LoVo (cell line): Measurements from ENCODE around the gene ZNF805.
"Not testable (repeated sequence)": the region's sequence is repeated elsewhere in the genome, so short reads cannot be mapped to it uniquely, and the experiment has no call there.

Experiments used
- DNase-seq: peaks from one replicate; pipeline ENCODE4 v3.0.0-alpha.2; 2016; ENCODE audit warnings: low spot score

ZNF805 gene

DNA sequence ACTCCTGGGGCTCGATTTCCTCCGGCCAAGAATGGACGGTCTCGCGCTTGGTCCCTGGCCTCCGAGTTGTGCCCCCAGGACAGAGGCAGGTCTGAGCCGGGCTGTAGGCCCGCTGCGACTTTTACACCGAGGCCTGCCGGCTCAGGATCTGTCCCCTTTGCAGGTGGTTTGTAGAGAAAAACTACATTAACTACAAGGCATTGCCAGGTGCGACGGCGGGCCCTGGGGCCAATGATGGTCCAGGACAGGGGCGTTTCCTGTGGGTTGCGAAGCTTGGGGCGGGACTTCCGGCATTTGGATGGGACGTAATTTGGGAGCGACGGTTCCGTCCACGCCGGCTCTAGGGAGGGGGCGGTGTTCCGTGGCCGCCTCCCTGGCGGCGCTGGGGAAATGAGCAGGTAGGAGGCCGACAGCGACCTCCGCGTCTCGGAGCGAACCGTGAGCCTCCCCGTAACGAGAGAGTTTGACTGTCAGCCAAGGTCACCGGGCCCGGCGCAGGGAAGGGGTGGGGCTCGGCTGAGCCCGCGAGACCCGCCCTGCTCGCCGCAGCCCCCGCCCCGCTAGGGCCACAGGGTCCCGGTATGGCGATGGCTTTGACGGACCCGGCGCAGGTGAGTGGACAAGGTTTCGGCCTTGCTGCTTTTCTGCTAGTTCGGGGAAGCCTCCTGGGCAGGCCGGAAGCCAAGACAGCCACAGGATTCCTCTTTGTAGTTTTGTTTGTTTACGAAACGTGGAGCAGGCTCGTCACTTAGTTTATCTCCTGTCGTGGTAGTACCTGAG, at the start of gene ZNF805:
Gene ZNF805, plus strand, starts transcription at position 322 of the 780 bp plus-strand sequence. Its CDS starts 260 bp downstream, at position 582.
- peak; percentile 86 for DNase-seq

DNA sequence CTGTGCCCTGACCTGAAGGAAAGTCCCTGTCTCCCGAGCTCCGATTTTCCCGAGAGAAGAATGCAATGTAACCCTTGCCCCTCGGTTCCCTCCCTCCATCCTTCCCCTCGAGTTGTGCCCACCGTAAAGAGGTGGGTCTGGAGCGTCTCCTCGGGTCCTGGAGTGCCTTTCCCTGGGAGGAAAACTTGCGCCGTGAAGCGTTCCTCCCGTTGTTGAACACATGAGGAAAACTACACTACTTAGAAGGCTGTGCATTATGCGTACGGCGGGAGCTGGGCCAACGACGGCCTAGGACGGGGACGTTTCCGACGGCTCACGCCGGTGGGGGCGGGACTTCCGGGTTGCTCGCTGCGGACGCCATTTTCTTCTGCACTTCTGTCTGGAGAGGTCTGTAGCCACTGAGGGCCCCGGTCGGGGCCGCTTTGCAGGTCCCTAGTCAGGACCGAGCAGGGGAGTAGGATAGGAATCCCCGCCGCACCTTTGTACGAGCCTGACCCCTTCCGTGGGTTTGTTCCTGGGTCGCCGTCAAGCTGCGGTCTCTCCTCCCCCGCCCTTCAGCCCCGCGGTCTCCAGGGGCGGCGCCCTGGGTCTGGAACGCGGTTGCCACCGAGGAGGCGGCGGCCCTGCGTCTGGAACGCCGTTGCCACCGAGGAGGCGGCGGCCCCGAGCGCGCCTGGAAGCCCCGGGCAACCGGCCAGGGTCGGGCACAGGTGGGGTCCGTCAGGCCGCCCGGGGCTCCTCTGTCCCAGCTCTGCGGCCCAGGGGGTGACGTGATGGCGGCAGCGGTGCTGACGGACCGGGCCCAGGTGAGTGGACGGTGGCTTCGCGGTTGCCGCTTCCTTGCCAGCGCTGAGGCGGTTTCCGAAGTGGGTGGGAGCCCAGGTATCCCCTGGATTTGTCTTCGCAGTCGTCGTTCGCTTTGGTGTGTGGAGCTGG, 49.0 kb upstream of the ZNF805 start, which contains the start of gene ZNF264:
Gene ZNF264, plus strand, starts transcription at position 360 of the 936 bp plus-strand sequence. Its CDS starts 414 bp downstream, at position 774.
- DNase-seq, result no peak

DNA sequence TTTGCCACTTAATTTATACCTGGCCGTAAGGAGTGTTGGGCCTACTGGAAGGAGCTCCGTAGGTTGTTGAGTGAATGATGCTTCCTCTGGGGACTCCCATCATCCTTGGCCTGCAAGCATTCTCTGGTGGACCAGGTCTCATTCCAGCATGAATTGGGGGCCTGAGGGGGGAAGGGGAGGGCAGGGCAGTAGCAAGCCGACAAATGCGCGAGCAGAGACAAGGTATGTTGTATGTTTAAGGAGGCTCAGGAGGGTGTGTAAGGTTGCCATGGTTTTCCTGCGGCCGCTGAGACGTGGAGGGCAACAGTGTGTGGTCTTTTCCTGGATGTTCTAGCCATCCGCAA, 48.4 kb upstream of the ZNF805 start:
- no peak for DNase-seq

DNA sequence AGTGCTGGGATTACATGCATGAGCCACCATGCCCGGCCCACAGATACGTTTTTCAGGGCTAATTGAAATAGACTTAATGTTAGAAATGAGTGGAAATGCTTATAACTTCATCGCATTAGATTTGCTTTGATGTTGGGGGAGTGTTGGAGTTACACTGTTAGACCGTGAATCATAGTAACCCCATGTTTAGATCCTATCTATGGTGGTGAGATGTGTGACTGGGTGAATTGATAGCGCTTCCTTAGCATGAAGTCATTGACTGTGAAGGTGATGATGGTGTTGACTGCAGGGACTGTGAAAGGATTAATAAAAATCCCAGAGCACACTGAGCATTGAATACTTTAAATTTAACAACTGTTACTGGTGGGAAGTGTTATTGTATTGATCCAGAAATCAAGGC, 47.4 kb upstream of the ZNF805 start:
- no peak for DNase-seq

DNA sequence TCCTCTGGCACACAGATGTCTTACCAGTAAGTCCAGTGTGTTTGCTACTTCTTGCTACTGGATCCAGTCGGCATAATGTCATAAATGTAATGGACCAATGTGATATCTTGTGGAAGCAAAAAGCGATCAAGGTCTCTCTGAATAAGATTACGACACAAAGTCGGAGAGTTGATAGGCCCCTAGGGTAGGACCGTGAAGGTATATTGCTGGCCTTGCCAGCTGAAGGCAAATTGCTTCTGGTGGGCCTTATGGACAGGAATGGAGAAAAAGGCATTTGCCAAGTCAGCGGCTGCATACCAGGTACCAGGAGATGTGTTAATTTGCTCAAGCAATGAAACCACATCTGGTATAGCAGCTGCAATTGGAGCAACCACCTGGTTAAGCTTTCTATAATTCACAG, 42.6 kb upstream of the ZNF805 start:
- not testable (repeated sequence) for DNase-seq

DNA sequence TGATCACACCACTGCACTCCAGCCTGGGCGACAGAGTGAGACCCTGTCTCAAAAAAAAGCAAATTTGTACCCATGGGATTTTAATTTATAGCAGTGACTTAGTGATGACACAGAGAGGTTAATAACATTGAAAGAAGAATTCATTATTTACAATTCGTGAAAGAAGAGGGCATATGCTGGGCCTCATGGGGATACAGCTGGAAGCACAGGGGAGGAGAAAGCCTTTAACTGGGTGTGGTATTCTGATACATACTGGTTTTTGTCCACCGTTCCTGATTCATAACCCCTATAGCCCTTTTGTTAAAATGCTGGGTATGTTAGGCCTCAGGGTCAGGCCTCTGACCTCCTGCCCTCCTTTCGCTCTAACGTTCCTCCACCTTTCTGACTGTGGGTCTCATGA, 38.3 kb upstream of the ZNF805 start:
- DNase-seq, result no peak

DNA sequence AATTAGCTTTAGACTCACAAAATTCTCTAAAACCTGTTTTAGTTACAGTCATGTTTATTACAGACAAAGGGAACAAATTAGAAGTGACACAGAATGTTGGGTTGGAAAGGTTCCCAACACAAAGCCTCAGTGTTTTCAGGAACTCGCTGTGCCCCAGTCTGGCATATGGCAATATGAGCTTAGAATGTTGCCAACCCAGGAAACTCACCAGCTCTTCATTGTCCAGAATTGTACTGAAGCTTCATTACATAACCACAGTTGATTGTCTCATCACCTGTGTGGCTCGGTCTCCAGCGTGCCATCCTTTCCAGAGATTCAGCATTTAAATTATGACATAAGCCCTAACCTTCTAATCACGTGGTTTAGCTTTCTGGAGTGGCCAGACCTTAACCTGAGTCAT, 30.1 kb upstream of the ZNF805 start:
- DNase-seq, result no peak

DNA sequence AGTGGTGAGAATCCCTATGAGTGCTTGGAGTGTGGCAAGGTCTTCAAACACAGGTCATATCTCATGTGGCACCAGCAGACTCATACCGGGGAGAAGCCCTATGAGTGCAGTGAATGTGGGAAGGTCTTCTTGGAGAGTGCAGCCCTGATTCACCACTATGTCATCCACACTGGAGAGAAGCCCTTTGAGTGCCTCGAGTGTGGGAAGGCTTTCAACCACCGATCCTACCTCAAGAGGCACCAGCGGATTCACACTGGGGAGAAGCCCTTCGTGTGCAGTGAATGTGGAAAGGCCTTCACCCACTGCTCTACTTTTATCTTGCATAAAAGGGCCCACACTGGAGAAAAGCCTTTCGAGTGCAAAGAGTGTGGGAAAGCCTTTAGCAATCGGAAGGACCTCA, 28.3 kb upstream of the ZNF805 start:
- no peak for DNase-seq

DNA sequence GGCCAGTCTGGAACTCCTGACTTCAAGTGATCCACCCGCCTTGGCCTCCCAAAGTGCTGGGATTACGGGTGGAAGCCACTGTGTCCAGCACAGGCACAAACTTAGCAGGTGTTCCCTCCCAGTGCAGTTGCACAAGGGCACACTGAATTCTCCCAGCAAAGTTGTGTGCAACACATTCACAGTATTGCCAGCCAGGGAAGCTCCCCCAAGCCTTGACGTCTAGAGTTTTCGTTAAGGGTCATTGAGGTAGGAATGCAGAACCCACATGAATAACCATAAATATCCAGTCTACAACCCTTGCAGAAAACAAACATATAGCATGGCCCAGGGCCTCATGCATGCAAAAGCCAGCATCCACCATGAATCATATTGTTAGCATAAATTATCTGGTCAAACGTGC, 12.9 kb upstream of the ZNF805 start:
- DNase-seq, result no peak

DNA sequence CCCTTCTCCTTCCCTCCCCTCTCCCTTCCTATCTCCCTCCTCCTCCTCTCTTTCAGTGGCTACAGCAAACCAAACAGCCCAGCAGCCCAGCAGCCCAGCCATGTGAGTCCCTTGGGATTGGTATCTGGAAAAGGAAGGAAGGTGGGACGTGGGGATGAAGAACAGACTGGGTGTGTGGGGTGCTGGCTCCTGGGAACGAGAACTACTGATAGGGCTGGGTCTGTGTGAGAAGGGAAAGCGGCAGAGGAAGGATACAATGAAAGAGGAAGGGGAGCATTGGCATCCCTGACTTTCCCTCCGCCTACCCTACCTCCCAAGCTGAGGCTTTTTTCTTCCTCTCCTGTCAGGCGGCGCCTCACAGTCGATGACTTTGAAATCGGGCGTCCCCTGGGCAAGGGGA, 8.7 kb upstream of the ZNF805 start:
- DNase-seq, result no peak

DNA sequence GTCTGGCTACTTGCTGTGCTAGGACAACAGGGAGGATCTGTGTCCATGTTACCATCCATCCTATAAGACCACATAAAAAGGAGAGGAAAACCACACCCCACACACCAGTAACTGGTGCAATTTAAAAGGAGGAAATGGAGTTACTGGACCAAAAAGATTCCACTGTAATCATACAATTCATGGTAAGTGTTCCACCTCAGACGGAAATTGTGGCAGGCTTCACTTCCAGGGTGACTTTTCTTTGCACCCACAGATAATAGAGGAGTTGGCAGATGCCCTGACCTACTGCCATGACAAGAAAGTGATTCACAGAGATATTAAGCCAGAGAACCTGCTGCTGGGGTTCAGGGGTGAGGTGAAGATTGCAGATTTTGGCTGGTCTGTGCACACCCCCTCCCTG, 7.2 kb upstream of the ZNF805 start:
- no peak for DNase-seq

DNA sequence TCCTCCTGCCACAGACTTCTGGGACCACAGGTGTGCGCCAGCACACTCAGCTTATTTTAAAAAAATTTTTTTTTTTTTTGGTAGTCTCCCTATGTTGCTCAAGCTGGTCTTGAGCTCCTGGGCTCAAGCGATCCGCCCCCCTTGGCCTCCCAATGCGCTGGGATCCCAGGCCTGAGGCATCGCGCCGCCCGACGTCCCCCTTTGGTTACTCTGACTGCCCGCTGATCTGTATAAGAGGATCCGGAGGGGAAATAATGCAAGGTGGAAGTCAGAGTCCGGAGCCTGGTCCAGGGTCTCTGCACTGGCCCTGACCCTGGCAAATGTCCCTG, 486 bp upstream of the ZNF805 start:
- no peak for DNase-seq

DNA sequence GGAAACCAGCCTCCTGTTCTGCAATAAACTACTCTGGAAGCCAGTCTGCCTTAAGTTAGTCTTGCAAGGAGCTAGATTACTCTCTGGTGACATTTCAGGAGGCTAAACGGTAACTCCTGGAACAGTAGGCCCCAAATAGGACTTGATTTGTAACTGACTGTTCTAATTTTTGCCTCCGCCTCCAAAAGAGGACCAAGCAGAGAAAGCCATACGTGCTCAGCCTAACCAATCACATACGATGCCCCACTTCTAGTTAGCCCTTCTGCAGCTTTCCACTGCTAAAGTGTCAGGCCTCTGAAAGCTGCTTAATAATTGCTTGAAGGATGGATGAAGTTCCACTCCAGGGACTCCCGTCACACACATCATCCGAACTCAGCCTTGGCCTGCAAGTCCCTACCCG, 744 bp downstream of the ZNF805 start:
- DNase-seq, result no peak

DNA sequence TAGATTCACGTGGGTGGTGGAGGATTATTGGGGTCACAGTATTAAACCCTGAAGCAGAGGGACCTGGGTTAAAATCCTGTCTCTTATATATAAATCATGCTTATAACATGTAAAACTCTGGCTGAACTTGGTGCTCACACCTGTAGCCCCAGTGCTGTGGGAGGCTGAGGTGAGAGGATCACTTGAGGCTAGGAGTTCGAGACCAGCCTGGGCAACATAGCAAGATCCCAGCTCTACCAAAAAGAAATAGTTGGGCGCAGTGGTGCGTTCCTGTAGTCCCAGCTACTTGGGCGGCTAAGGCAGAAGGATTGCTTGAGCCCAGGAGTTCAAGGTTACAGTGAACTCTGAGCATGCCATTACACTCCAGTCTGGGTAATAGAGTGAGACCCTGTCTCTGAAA, 2.4 kb downstream of the ZNF805 start:
- no peak for DNase-seq

DNA sequence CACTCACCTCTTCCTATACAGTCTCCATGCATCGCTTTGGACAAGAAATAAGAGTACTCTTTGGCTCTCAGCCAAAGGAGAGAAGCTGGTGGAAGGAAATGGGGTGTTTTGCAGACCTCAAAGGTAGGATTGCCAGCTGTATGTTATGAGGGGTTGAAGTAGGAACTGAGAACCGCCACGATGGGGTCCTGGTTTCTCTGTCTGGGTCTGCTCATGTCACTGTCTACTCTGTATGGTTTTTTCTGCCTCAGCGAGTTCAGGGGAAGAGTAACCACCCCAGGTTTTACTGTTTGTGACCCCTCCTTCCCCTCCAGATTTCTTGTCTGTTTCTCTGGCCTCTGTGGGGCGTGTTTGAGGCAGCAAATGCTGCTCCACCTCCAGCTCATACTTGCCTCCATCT, 4.1 kb downstream of the ZNF805 start:
- DNase-seq, result no peak

DNA sequence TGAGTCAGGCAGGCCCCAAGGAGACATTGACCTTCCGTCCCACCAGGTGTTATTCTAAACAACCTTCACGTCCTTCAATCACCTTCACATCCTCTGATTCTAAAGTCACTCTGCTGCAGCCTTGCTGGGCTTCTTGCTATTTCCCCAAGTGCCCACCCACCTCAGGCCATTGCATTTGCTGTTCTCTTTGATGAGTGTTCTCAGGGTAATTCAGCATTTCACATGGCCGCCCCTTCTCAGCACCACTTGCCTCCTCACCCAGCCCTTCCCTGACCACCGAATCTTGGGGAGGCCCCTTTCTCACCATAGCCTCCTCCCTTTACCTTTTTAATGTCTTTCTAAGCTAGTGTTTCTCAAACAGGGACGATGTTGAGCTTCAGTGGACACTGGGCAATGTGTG, 4.6 kb downstream of the ZNF805 start:
- DNase-seq, result no peak

DNA sequence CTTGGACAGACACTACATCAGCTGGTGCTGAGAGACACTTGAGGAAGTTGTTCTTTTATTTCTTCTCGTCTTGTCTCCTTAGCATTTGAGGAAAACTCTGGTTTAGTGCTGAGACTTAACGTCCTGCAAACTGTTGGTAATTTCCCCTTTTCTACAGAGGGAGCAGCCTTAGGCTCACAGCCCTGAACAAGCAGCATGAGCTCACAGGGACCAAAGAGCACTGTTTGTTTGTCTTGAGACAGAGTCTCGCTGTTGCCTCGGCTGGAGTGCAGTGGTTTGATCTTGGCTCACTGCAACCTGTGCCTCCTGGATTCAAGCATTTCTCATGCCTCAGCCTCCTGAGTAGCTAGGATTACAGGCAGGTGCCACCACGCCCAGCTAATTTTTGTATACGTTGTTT, 5.5 kb downstream of the ZNF805 start:
- DNase-seq, result no peak

DNA sequence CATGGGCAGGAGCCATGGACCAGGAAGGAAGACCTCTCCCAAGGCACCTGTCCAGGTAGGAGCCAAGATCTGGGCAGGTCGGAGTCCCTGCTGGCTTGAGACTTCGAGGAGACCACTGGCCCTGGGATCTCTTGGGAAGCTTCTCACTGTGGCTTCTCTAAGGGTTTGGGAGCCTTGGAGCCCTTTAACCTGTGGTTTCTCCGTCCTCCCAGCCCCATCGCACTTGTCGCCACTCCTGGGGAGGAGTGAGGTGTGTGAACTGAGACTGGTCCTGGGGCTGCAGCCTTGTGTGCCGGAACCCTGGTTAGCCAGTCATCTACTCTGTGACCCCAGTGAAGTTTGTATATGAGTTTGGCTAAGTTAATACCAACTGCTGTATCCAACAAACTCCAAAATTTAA, 8.2 kb downstream of the ZNF805 start:
- no peak for DNase-seq

DNA sequence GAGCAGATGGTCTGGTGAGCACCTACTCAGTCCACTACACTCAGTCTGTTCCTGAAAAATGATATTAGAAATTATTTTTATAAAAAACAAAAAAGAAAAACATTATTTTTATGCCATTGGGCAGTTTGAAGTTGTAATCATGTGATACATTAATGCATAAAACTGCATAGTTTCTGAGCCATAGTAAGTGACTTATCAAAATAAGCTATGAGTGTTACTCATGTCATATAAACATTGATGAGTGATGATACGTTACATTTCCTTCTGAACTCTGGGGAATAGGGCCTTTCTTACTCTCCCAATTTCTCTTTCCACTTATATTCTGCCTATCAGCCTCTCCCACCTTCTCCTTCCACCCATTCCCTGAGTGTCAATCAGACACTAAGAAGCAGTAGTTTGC, 8.9 kb downstream of the ZNF805 start:
- DNase-seq, result no peak

DNA sequence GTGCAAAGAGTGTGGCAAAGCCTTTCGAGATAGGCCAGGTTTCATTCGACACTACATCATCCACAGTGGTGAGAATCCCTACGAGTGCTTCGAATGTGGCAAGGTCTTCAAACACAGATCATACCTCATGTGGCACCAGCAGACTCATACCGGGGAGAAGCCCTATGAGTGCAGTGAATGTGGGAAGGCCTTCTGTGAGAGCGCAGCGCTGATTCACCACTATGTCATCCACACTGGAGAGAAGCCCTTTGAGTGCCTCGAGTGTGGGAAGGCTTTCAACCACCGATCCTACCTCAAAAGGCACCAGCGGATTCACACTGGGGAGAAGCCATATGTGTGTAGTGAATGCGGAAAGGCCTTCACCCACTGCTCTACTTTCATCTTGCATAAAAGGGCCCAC, 13.3 kb downstream of the ZNF805 start:
- not testable (repeated sequence) for DNase-seq

DNA sequence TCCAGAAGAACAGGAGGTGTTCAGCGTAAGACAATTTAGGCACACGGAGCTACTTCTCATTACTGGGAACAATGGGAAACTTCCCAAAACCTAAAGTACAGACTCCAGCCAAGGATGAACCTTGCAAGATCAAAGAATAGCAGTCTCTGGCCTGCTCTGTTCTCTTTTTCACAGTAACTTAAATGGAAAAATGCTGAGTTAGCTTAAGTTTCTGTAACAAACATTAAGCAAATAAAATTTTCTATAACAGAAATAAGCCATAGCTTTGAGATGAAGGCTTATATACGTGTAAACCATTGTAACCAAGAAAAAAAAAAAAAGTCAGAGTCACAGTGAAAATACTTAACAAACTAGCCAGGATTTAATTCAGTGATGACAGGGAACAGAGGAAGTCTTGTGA, 21.6 kb downstream of the ZNF805 start:
- no peak for DNase-seq

DNA sequence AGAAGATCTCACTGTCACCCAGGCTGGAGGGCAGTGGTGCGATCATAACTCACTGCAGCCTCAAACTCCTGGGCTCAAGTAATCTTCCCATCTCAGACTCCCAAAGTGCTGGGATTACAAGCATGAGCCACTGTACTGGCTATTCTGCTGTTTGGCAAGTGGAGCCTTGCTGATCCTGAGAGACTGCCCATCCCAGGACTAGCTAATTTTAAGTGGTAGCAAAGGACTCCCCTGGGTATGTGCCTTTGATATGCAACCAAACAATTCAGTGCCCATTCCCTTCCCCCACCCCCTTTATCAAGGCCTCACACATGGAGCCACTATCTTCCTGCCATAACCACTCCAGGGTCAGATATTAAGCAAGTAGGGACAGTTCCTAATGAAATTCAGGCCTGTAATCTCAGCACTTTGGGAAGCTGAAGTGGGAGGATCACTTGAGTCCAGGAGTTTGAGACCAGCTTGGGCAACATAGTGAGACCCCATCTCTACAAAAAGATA, 22.9 kb downstream of the ZNF805 start:
- DNase-seq, result no peak

DNA sequence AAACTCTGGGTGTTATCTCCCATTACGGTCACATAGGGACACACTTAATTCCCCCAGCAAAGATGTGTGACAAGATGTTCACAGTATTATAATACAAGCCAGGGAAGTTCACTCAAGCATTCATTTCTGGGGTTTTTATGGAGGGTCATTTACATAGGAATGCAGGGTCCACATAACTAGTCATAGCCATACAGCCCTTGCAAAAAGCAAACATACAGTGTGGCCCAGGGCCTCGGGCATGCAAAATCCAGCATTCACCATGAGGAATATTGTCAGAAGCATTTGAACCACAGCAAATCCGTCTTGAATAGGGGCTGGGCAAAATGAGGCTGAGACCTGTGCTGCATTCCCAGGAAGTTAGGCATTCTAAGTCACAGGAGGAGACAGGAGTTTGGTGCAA, 26.9 kb downstream of the ZNF805 start:
- no peak for DNase-seq
